NCI-H2171 (cell line): ENCODE measurements around the gene CABLES2.
"Not testable (repeated sequence)": the region's sequence is repeated elsewhere in the genome, so short reads cannot be mapped to it uniquely, and the experiment has no call there.

Source experiments
- DNase-seq: peaks from one replicate; lab custom pipeline; 2025; lab: John Stamatoyannopoulos, UW

CABLES2 gene

DNA sequence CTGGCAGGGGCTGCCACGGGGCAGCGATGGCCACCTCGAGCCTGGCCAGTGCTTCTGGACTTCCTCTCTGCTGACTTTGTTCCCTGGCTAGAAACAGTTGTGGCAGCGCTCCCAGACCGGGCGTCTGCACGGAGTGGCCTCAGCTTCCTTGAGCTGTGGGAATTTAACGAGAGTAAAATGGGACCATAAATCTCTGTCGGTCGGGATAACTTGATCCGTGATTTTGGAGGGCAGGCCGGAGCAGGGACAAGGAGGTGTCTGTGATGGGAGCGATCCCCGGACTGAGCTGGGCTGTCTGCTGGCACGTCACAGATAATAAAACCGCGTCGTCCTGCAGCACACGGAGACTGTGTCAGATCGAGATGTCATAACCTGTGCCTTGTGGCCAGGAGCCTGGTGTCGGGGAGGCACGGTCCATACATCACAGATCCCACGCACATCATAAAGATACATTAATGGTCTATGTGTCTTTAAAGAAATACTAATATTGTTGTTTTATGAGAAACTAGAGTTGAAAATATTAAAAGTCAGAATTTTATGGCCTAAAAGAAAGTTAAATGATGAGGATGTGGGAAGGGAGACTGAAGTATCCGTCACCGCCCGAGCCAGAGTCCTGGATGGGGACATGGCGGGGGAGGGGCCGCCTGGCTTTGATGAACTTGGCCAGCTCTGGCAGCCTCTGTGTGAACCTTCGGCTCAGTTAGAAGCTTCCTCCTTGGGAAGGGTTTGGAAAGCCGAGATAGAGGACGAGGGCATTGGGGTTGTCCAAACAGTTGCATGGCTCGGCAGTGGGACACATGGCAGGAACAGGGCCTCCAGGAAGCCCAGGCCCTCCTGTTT is 26.8 kb upstream of the CABLES2 start:
- DNase-seq = no peak

DNA sequence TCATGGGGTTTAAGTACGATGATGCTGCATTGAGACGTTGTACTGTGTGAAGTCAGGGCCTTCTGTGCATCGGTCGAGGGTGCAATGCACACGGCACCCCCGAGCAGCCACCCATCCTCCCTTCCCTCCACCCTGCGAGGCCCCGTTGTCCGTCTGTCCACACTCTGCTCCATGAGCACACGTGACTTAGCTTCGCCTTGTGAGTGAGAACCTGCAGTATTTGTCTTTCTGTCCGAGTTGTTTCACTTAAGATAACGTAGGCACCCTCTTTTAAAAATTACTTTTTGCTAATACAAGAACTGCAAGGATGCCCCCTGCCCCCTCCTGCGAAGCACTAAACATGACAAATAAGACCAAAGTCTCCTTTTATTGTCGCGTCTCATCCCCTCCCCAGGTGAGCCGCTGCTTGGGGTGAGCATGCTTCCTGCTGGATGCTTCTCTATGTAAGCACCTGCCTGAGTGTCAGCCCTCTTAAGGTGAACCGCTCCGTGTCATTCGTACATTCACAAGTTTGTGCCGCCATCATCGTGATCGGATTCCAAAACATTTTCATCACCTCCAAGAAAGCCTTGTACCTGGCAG is 23.9 kb upstream of the CABLES2 start:
- DNase-seq = no peak

DNA sequence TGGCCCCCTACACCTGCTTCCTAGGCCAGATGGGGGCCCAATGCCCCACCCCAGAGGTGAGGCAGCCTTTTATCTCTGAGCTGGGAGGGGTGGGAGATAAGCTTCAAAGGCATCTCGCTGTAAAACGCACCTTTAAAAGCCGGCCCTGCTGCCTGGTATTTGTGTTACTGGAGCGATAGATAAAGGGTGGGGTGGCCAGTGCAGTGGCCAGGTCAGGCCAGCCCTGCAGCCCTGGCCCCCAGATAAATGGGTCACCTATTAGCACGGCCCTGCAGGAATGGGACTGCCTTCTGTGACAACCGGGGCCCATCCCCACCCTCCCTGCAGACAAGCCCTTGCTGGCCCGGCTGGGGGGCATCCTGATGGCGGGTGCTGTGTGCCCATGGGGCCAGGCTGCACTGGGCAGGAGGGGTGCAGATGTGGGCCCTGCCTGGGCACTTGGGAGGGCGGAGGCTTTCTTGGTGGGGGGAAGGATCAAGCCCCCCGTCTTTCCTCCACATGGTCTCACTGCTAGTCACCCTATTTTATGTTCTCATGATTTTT is 23.3 kb upstream of the CABLES2 start:
- no peak for DNase-seq

DNA sequence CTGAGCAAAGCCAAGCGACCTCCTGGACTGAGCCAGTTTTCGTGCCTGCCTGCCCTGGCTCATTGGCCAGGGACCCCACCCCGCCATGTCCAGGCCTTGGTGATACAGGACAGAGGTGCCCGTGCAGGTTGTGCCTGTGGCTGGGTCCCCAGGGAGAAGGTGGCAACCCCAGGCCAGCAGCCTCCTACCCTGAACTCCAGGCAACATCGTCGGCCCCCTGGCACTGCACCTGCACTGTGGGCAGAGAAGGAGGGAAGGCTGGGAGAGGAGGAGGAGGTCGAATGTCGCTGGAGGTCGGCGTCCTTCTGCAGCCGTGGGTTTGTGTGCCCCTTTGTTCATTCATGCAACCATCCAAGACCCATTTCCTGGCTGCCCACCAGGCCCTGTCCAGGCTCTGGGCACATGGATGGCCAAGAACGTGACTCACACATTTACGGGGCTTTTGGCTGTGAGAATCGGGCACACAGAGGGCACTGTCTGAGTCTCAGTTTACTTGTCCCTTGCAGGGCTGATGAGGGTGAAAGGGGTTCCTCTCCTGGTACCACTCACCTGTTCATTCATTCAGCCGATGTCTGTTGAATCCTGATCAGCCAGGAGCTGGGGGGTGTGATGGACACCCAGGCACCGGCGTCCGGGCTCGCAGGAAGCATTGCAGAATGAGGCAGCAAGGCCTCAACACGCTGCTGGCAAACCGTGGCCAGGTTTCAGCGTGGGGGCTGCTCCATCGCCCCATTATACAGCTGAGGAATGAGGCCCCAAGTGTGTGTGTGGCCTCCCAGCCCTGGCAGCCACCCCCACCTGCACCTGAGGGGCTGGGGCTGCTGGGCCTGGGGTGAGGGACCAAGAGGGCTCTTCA is 22.6 kb upstream of the CABLES2 start:
- no peak for DNase-seq

DNA sequence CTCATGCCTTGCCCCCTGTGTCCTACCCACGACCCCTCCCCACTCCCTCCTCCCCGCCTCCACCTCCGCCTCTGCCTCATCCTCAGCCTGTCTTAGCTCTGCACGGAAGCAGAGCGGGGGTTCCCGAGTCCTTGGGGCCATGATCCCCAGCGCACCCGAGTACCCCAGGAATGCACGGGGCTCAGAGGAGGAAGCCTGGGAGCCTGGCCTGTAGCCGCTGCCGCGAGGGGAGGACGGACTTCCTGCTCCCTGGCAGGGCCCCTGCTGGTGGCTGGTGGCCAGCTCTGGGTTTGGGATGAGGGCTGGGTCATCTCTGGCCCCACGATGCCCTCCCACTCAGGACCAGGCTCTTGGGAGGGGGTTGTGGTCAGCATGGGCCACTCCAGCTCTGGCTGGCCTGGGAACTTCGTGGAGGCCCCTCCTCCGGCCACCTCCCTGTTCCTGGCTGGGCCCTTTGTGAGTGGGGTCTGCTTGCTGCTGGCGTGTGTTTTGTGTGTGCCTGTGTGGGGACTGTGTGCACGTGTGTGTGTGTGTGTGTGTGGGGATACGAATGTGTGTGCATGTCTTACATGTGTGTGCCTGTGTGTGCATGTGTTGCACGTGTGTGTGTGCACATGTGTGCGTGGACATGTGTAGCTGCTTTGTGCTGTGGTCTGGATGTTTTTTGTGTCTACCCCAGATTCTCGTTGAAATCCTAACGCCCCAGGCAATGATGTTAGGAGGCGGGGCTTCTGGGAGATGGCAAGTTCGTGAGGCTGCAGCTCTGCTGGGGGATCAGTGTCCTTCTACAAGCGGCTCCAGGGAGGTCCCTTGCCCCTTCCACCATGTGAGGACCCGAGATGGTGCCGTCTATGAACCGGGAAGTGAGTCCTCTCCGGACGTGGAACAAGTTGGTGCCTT is 21.6 kb upstream of the CABLES2 start:
- DNase-seq = no peak

DNA sequence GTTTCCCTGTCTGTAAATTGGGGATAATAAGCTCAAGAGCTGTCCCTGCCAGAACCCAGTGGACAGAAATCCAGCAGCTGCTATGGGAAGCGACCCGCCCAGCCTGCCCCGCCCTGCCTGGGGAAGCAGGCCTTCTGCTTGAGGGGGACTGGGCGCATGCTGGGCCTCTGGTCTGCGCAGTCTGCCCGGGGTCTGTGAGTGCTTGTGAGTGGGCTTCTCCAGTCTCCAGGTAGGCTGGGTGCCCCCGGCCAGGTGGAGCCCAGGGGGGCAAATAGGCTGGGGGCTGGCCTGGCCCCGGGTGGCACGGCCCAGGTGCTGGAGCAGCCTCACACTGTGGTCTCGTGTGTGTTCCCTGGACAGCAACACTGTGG is 20.9 kb upstream of the CABLES2 start:
- no peak for DNase-seq

DNA sequence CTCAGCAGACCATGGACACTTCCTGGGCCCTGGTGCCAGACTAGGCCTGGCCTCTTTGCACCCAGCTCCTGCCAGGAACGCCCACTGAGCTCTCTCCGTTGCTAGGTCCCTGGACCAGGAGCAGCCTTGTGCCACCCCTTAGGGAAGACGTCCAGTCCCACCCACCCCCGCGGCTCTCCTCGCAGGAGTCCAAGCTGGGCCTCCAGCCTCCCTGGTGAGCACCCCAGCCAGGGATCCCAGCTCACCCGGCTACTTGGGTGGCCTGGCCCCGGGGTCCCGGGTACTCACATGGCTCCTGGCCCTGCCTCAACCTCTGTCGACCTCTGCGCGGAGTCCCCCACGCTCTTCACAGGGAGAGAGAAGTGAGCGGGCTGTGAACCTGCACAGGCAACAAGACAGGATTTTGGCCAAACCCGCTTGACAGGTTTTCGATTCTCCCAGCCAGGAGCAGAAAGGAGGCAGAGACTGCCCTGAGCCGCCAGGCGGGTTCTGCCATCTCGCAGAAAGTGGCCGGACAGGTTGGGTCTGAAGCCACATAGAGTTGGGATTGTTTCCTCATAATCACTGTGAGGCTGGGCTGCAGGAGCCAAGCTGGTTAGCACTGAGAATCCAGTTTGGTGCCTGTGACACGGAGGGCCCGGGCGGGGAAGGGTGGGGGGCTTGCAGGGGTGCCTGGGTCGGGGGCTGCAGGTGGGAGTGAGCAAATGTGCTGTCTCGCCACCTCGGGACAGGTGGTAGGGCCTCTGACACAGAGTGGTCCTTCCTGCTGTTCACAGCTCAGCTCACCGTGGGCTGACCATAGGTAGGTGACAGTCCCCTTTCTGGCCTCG is 20.3 kb upstream of the CABLES2 start, which contains the start of gene RBBP8NL:
Gene RBBP8NL, minus strand, starts transcription at position 368 of the 830 bp plus-strand sequence. CDS start 7,892 bp downstream, outside the sequence.
- DNase-seq = no peak

DNA sequence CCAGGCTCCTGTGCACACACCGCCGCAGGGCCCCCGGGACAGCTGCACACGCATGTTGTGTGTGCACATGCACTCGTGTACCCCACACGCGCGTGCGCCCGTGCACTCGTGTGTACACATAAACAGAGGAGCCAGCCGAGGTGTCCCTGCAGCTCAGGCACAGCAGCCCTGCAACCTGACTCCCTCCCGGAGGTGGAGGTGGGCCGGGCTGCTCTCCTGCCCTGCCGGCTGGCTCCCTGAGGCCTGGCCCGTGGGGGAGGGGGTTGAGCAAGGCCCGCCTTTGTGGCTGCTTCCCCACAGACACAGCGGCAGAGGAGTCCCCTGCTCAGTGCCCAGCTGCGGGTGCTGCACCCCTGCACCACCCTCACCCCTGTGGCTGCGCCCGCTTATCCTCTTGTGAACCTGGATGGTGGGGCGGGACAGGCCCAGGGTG is 19.6 kb upstream of the CABLES2 start:
- DNase-seq = peak; percentile 51

DNA sequence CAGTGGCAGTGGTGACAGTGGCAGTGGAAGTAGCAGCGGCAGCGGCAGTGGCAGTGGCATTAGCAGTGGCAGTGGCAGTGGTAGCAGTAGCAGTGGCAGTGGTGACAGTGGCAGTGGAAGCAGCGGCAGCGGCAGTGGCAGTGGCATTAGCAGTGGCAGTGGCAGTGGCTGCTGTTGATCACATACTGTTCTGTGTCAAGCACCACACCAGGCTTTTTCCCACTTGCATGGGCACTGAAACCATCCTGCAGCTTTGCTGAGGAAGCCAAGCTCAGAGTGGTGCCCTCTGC is 18.9 kb upstream of the CABLES2 start:
- not testable (repeated sequence) for DNase-seq

DNA sequence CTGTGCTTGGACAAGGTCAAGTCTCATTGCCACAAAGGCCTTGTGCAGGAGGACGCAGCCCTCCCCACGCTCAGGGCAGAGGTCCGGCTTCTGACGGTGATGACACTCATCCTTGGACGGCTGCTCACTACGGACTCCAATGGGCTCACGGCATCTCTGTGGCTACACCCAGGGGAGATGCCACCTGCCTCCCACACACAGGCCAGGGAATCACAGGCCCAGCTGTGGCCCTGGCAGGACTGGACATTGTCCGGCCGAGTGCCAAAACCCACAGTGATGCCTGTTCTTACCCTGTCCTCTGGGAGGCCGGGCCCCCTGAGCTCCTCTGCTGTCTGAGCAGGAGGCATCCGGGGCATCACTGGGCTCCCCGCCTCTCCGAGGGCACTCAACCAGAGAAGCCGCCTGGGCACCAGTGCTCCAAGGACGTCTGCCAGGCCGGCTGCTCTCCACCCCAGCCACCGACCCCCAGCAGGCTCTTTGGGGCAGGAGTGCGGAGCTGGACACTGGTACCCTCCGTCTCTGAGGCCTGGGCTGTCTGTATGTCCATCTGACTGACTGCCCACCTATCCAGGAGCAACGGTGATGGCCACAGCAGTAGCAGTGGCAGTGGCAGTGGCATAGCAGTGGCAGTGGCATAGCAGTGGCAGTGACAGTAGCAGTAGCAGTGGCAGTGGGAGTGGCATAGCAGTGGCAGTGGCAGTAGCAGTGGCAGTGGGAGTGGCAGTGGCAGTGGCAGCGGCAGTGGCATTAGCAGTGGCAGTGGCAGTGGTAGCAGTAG is 18.4 kb upstream of the CABLES2 start:
- no peak for DNase-seq

DNA sequence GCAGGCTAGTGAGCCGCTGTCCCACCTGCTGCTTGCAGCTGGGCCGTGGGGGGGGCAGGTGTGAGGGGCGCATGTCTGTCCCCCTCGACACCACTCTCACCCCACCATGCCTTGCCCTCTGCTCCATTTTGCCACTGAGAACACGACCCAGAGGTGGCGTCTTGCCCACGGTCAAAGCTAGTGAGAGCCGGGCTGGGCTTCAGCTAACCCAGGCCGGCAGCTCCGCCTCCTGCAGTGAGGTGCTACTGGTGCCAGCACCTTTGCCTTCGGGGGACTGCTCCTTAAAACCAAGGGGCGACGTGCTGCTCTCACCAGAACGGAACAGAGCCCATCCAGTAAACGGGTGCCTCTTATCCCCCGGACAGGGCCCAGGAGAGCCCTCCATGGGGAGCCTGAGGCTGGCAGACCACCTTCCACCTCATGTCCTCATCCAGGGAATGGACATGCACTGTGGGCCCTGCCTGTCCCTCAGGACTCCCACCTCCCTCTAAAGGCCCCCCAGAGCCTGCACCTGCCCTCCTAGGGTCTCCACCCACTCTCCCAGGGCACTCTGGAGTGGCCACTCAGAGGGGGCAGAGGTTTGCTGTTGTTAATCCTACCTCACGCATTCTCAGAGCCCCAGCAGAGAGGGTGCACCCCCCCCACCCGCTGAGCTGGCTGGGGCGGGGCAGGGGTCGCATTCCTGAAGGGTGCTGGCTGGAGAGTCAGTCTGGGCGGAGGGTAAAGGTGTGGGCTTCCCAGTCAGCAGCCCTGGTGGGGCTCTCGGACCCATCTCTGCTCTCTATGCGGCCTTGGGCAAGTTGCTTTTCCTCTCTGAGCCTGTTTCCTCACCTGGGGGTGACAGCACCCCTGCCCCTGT is 17.4 kb upstream of the CABLES2 start:
- DNase-seq = no peak

DNA sequence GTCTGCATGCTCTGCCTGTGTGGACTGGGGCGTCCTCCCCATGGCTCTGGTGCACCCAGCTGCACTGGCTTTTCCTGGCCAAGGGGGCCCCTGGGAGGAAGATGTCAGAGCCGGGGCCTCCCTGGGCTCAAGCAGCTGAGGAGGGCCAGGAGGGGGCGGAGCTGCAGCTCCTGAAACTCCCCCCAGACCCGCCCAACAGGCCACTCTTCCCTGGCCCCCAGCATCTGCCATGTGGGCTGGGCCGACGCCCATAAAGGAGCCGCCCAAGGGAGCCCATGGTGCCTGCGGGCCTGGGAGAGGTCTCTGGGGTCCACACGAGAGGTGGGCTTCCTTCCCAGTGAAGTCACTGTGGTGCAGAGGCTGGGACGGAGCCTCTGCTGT is 16.2 kb upstream of the CABLES2 start:
- DNase-seq = no peak

DNA sequence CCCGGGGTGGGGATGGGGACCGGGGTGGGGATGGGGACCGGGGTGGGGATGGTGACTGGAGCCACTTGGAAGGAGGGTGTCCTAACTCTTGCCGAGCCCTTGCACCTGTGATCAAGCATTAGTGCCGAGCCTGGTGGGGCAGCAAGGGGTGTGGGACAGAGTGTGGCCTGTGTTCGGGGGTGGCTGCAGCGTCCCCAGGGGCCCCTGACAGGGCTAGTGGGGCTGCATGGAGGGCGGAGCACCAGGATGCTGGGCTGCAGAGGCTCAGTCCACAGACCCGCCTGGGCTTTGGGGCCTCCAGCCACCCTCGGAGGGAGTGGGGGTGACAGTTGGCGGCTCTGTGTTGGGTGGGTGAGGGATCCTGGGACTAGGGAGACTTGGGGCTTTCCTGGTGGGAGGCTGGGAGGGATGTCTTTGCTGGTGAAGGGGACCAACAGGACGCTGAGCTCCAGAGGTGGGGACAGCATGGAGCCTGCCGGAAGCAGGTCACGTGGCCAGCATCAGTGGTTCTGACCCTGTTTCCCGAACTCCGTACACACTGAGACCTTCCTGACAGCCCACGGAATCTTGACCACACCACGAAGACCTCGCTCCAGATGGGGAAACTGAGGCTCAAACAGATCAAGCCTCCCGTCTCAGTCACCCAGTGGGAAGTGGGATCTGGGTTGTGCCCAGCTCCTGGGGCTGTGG is 15.7 kb upstream of the CABLES2 start:
- DNase-seq = no peak

DNA sequence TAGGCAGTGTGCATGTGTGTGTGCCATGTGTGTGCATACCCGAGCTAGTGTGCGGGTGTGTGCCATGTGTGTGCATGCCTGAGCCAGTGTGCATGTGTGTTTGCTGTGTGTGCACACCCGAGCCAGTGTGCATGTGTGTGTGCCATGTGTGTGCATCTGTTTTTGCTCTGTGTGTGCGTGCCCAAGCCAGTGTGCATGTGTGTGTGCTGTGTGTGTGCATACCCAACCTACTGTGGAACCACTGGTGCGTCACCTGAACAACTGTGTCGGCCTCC is 14.6 kb upstream of the CABLES2 start:
- DNase-seq = no peak

DNA sequence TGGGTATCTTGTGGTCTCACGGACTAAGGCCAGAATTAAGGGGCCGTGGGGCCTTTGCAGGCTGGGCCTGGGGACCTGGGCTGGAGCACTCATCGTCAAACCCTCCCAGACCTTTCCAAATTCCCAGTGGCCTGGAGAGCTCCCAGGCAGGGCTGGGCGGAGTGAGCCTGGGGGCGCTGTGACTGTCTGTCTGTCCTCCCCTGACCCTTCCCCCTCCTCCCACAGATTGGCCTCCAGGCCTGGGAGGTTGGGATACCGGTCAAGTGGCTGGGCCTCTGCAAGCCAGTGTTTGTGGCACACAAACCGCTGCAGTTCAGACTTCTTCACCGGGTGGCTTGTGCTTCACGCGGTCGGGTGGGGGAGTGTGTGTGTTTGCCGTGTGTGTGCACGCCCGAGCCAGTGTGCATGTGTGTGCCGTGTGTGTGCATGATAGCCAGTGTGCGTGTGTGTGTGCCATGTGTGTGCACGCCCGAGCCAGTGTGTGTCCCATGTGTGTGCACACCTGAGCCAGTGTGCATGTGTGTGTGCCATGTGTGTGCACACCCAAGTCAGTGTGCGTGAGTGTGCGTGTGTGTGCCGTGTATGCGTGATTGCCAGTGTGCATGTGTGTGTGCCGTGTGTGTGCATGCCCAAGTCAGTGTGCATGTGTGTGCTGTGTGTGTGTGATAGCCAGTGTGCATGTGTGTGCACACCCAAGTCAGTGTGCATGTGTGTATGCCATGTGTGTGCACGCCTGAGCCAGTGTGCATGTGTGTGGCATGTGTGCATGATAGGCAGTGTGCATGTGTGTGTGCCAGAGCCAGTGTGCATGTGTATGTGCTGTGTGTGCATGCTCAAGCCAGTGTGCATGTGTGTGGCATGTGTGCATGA is 14.0 kb upstream of the CABLES2 start:
- no peak for DNase-seq

DNA sequence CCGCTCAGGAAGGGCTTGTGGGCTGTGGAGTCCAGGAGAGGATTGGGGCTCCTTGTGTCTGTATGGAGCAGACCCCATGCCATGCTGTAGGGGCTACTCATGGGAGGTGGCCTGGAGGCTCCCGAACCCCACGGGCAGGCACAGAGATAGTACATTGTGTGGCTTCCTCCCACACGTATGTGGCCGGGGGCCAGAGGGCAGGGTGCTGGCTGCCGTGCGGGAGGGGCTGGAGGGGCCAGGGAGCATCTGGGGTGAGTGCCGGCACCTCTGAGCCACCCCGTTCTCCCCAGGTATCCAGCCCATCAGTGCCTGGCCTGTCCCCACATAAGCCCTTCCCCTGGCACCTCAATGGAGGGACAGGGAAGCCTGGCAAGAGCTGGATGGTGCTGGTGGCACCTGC is 12.7 kb upstream of the CABLES2 start:
- DNase-seq = no peak

DNA sequence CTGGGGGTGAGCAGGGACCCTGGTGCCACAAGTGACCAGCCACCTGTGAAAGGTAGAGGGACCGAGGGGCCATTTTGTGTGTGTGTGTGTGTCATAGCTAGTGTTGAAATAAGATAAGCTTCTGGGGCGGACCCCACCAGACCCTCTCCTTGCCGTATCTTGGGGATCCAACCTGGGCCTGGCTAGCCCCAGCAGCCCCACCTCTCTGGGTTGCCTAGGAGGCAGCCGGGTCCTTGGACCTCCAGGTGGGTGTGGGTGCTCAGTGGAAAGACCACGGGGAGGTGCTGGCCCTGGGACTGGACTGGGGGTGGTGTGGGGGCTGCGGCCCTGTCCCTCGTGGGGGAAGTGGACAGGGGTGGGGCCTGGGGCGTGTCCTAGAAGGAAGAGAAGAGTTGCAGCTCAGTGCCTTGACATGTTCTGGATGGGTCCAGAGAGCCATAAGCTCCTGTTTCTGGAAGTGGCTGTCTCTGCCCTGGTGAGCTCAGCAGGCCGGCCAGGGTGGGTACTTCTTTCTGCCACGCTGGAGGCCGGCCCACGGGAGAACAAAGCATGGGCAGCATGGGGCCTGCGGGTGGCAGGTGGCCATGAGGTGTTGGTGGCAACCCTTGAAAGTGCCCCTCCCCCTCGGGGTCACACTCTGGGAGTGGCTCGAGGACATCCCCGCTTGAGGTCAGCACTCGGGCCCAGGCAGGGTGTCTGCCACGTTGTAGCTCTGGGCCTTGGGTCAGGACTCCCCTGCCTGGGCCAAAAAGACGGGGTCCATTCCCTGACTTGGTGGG is 11.8 kb upstream of the CABLES2 start:
- no peak for DNase-seq
